ENCODE results near the gene ARL8A. TPM values are rescaled to one million over a fixed set of nuclear protein-coding genes. Genes with fewer than 3 reads are reported as not detected.

ARL8A gene
- total and polyA plus RNA-seq, 4 donors: 8.4 to 25.7 (median 20.2) TPM

DNA sequence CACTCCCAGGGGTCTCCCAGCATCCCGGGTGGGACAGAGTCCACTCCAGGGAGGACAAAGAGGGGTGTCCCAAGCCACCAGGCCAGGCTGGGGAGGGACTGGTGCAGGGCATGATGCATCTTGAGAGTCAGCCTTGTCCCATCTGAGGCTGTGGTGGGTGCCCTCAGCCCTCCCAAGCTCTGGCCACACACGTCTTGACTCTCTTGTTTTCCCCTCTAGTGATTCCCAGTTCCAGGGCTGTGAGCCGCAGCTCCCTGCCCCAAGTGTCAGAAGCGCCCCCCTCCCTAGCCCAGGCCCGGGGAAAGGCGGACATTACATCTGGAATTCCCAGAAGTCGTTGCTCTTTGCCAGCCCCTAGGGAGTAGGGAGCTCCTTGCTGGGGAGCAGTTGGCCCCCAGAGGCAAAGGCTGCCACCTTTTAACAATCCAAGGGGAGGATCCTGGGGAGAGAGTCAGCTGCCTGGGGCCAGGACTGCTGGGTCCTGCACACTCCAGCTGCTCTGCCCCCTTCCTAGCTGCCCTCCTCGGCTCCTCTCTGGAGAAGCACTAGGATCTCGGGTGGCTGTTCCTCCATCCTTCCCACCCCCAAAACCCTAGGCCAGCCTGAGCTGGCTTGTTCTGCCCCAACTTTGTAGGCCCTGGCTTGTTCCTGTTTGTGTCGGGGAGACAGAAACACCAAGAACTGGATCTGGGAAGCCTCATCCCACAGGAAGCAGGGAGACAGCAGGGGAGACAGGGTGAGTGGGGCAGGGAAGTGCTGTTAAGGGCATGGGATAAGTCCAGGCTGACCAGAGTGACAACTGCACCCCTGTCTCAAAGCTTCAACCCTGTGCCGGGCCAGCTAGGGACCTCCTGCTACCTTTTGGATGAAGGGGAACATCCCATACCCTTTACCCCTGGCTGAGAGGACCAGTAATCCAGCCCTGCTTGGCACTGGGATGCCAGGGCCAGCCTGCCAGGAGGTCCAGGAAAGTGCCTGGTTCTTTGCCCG lies 19.0 kb upstream of the ARL8A start:
- no peak for TF ChIP-seq HNF4A (conservative IDR thresholded peaks at IDR 0.05)
- no peak for TF ChIP-seq ATF3 (IDR thresholded peaks at IDR 0.05)
- TF ChIP-seq HNF4G (IDR thresholded peaks at IDR 0.05): no peak
- no peak for TF ChIP-seq JUND (IDR thresholded peaks at IDR 0.05)
- TF ChIP-seq GABPA (IDR thresholded peaks at IDR 0.05 in 1 of 2, conservative IDR thresholded peaks at IDR 0.05 in 1 of 2): no peak
- TF ChIP-seq YY1 (IDR thresholded peaks at IDR 0.05): no peak
- TF ChIP-seq FOXA2 (IDR thresholded peaks at IDR 0.05): no peak
- TF ChIP-seq SP1 (IDR thresholded peaks at IDR 0.05): no peak
- TF ChIP-seq, protein P1, sequence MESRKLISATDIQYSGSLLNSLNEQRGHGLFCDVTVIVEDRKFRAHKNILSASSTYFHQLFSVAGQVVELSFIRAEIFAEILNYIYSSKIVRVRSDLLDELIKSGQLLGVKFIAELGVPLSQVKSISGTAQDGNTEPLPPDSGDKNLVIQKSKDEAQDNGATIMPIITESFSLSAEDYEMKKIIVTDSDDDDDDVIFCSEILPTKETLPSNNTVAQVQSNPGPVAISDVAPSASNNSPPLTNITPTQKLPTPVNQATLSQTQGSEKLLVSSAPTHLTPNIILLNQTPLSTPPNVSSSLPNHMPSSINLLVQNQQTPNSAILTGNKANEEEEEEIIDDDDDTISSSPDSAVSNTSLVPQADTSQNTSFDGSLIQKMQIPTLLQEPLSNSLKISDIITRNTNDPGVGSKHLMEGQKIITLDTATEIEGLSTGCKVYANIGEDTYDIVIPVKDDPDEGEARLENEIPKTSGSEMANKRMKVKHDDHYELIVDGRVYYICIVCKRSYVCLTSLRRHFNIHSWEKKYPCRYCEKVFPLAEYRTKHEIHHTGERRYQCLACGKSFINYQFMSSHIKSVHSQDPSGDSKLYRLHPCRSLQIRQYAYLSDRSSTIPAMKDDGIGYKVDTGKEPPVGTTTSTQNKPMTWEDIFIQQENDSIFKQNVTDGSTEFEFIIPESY (IDR thresholded peaks at IDR 0.05): no peak
- no peak for TF ChIP-seq NR2F2 (IDR thresholded peaks at IDR 0.05)
- no peak for TF ChIP-seq RXRA (IDR thresholded peaks at IDR 0.05)
- no peak for TF ChIP-seq TAF1 (conservative IDR thresholded peaks at IDR 0.05)
- no peak for TF ChIP-seq FOXA1 (IDR thresholded peaks at IDR 0.05)
- no peak for TF ChIP-seq RAD21 (IDR thresholded peaks at IDR 0.05)
- no peak for TF ChIP-seq REST (IDR thresholded peaks at IDR 0.05)
- TF ChIP-seq MAX (IDR thresholded peaks at IDR 0.05): no peak
- no peak for TF ChIP-seq EGR1 (IDR thresholded peaks at IDR 0.05; ENCODE audit: low read depth in 2 of 2)
- no peak for TF ChIP-seq CTCF (IDR thresholded peaks at IDR 0.05; ENCODE audit: low read depth, low read length, missing input control)
- H3K27ac ChIP-seq (ENCODE audit: low read depth in 1 of 2, low read length in 2 of 2): peak overlapping the region in 1 of 2 donors; percentile 7
- no peaks in the 10 kb centered on the region for H3K36me3 ChIP-seq (ENCODE audit: control insufficient read depth in 4 of 4, insufficient read depth in 3 of 4, low read depth in 1 of 4, low read length in 3 of 4)
- H3K9me3 ChIP-seq (ENCODE audit: control insufficient read depth in 4 of 4, low read length in 3 of 4): no peaks in the 10 kb centered on the region
- no peak for DNase-seq (ENCODE audit: low spot score)
- WGBS: 76% methylated on average over 12 of the region's 12 CpGs
- H3K4me1 ChIP-seq (ENCODE audit: control insufficient read depth in 4 of 4, insufficient read depth in 4 of 4, low read length in 3 of 4): peaks cover 0 to 3% (median under 1%) of the 10 kb centered on the region in 4 donors
- H3K27me3 ChIP-seq (ENCODE audit: control insufficient read depth in 4 of 4, insufficient read depth in 4 of 4, low read length in 3 of 4): no peaks in the 10 kb centered on the region
- H3K4me3 ChIP-seq (ENCODE audit: low read depth in 1 of 3, low read length in 3 of 3): no peak overlapping the region
- no peak overlapping the region for H3K9ac ChIP-seq (ENCODE audit: low read depth in 1 of 2, low read length in 2 of 2)
